ENCODE measurements around the gene FAM50B. TPM values are rescaled to one million over a fixed set of nuclear protein-coding genes. Genes with fewer than 3 reads are reported as not detected.

The FAM50B gene
- total RNA-seq, 1 donor from 2014 or later, result 23.2 TPM

GRCh38 chr6:3899061-3899460 lies 49.9 kb downstream of the FAM50B start:
- DNase-seq, result no peak
- intact Hi-C loops (cut with micrococcal nuclease), result no loop called here

GRCh38 chr6:3899970-3900439 lies 50.8 kb downstream of the FAM50B start:
- H3K36me3 ChIP-seq, result no peaks in the 10 kb centered on the region
- H3K4me3 ChIP-seq, result no peak overlapping the region
- no peak for DNase-seq
- intact Hi-C loops (cut with micrococcal nuclease), result no loop called here
- H3K4me1 ChIP-seq, result peaks cover 17% of the 10 kb centered on the region
- no peaks in the 10 kb centered on the region for H3K27me3 ChIP-seq (ENCODE audit: low read depth)
- no peak overlapping the region for H3K27ac ChIP-seq (replicated peaks)
- no peak for TF ChIP-seq CTCF (IDR thresholded peaks at IDR 0.05; ENCODE audit: borderline replicate concordance)
- H3K9me3 ChIP-seq (replicated peaks), result no peaks in the 10 kb centered on the region

More at GRCh38 chr6:3899061-3899460, 49.9 kb downstream of the FAM50B start:
- H3K27ac ChIP-seq (replicated peaks), result no peak overlapping the region
- H3K36me3 ChIP-seq, result no peaks in the 10 kb centered on the region
- no peaks in the 10 kb centered on the region for H3K9me3 ChIP-seq (replicated peaks)
- peaks cover 12% of the 10 kb centered on the region for H3K4me1 ChIP-seq
- H3K4me3 ChIP-seq, result no peak overlapping the region
- no peaks in the 10 kb centered on the region for H3K27me3 ChIP-seq (ENCODE audit: low read depth)
- TF ChIP-seq CTCF (IDR thresholded peaks at IDR 0.05; ENCODE audit: borderline replicate concordance), result no peak

Other genes with a start within 250 kb of the FAM50B start
- gene PXDC1, start 97.7 kb upstream of the FAM50B start, total RNA-seq, result 25.2 TPM
- not detected for gene FAM217A, start 229.8 kb downstream of the FAM50B start, total RNA-seq

All from left ventricle myocardium inferior (tissue), 1 donor.